ENCODE data around the gene CCDC183. TPM values are rescaled to one million over a fixed set of nuclear protein-coding genes. Genes with fewer than 3 reads are reported as not detected.
A peak's percentile ranks its signal among the peaks of the same experiment; 100 is the strongest.

CCDC183 gene
- total and polyA plus RNA-seq, 2 of the 4 experiments (the other 2 are of a cell fraction): under 0.01 to 0.29 TPM

GRCh38 chr9:136846376-136847087 lies 50.4 kb downstream of the CCDC183 start:
- H3K9ac ChIP-seq (ENCODE audit: low read depth, low read length): no peak overlapping the region
- no peak overlapping the region for H4K5ac ChIP-seq (ENCODE audit: low read depth, low read length)
- intact Hi-C loops (cut with micrococcal nuclease) (no loop called here), dilution Hi-C loops (cut with HindIII; ENCODE audit: low sequenced_read_pairs, unreplicated experiment) (no loop called here), in situ Hi-C loops (cut with MboI; ENCODE audit: low sequenced_read_pairs) (no loop called here)
- H2BK120ac ChIP-seq (ENCODE audit: low read depth, low read length): no peak overlapping the region
- no peak overlapping the region for H3K23ac ChIP-seq (ENCODE audit: low read depth, low read length)
- H3K18ac ChIP-seq (ENCODE audit: low read depth, low read length): no peak overlapping the region
- peaks cover 9 to 25% of the 10 kb centered on the region in 2 experiments; a peak in 2 of 4 replicates for H3K79me1 ChIP-seq (ENCODE audit: low read depth in 1 of 2, low read length in 2 of 2)
- peaks cover 14% of the 10 kb centered on the region; the same call in 1 of the 2 replicates for H3K36me3 ChIP-seq (ENCODE audit: control insufficient read depth, insufficient read depth, low read length)
- H2BK20ac ChIP-seq (ENCODE audit: low read depth, low read length): no peak overlapping the region
- H2AK5ac ChIP-seq (ENCODE audit: low read depth, low read length): 0 out of 2 replicates have a peak overlapping the region, but pooled peaks have one; percentile 14
- H2AFZ ChIP-seq (replicated peaks; ENCODE audit: low read length, poor library complexity): peak overlapping the region; percentile 79
- H4K20me1 ChIP-seq (ENCODE audit: insufficient read depth, low read length): peaks cover 29% of the 10 kb centered on the region
- no peak overlapping the region for H3K4me2 ChIP-seq (ENCODE audit: low read depth, low read length)
- H3K4me1 ChIP-seq (ENCODE audit: control insufficient read depth, insufficient read depth, low read length): peaks cover 11% of the 10 kb centered on the region
- H3K9me3 ChIP-seq (ENCODE audit: control insufficient read depth, insufficient read depth, low read length): peaks cover 6% of the 10 kb centered on the region; the same call in 1 of the 2 replicates
- ATAC-seq (ENCODE audit: low read depth): no peak
- H2BK15ac ChIP-seq (ENCODE audit: low read depth, low read length): no peak overlapping the region
- H3K27ac ChIP-seq (ENCODE audit: insufficient read depth, low read length): no peak overlapping the region
- peak overlapping the region; percentile 28 for H2AK9ac ChIP-seq (replicated peaks; ENCODE audit: low read depth, low read length, poor library complexity)
- WGBS, 2 experiments (ENCODE audit: extremely low coverage in 2 of 2, insufficient read length in 1 of 2): 8% methylated on average over 77 of the region's 98 CpGs; no CpG with 5 or more reads in 1 of the 2 experiments
- no peak overlapping the region for H2BK5ac ChIP-seq (ENCODE audit: low read depth, low read length, poor library complexity, severe bottlenecking)
- H3K4me3 ChIP-seq (ENCODE audit: insufficient read depth, low read depth, low read length): peak overlapping the region; percentile 24
- H4K8ac ChIP-seq (ENCODE audit: low read depth in 2 of 2, low read length in 2 of 2): no peak overlapping the region
- H3K27me3 ChIP-seq (ENCODE audit: control insufficient read depth, insufficient read depth, low read length): peaks cover 22% of the 10 kb centered on the region
- TF ChIP-seq BHLHE40 (IDR thresholded peaks at IDR 0.05; ENCODE audit: low read depth, low read length): no peak
- H4K91ac ChIP-seq (ENCODE audit: insufficient read depth, low read depth, low read length): no peak overlapping the region
- no peak overlapping the region for H3K14ac ChIP-seq (replicated peaks; ENCODE audit: low read depth, low read length)
- ChIA-PET POLR2A (ENCODE audit: unreplicated experiment) (no interaction called here), CTCF (interaction anchor here (0.9 kb wide), 1 partner anchor 183 kb away, joined by 3 read pairs; no protein-coding TSS in a partner anchor)
- H3K9me1 ChIP-seq (ENCODE audit: insufficient read depth, low read length): peaks cover 3% of the 10 kb centered on the region; the same call in 1 of the 2 replicates
- H3K4ac ChIP-seq (ENCODE audit: low read depth, low read length): no peak overlapping the region
- no TSS peak for BruUV-seq (replicated peaks)
- DNase-seq: no peak
- no peak overlapping the region for H3K56ac ChIP-seq (ENCODE audit: extremely low read depth, insufficient read depth, low read length)
